Activated CD4-positive, CD25-positive, alpha-beta regulatory T cell treated with anti-CD3 and anti-CD28 coated beads, Interleukin-2, amount 50 U/mL, for 24 hours (primary cell): ENCODE measurements around the gene TXLNB.
"Not testable (repeated sequence)": the region's sequence is repeated elsewhere in the genome, so short reads cannot be mapped to it uniquely, and the experiment has no call there.

Source experiments
- ATAC-seq, 2 donors: fragments of 150-1000 bp; cut with Tn5 transposase; one replicate each; pipeline ENCODE4 v1.10.0; 2021; ENCODE audit warnings: mild to moderate bottlenecking in 1 of 2, moderate library complexity in 1 of 2

Gene TXLNB

DNA sequence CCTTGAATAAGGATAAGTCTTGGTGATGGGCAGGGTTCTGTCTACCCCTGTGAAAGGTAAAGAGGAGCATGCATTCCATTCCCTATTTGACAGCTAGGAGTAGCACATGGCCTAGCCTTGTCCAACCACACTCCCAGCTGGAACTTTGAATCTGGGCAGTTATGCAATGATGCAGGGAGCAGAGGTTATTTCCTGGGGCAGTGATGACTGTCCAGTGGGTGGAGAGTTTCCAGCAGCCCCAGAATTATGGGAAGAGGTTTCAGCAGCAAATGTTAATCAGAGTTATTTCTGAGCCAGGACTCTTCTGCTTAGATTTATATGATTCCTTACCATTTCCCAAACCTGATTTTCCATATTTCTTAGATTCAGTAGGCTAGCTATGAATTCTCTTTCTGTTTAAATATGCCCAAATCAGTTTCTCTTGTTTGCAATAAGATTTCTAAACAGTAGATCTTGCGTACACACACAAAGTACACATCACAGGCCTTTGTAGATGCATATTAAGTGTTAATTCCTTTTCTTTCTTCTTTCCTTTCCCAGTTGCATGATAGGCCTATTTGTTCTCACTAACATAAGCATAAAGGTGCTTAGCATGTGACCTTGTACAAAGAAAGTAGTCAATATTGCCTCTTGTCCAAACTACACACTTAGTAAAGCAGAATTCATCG is 17.3 kb upstream of the TXLNB start:
- no peak for ATAC-seq

DNA sequence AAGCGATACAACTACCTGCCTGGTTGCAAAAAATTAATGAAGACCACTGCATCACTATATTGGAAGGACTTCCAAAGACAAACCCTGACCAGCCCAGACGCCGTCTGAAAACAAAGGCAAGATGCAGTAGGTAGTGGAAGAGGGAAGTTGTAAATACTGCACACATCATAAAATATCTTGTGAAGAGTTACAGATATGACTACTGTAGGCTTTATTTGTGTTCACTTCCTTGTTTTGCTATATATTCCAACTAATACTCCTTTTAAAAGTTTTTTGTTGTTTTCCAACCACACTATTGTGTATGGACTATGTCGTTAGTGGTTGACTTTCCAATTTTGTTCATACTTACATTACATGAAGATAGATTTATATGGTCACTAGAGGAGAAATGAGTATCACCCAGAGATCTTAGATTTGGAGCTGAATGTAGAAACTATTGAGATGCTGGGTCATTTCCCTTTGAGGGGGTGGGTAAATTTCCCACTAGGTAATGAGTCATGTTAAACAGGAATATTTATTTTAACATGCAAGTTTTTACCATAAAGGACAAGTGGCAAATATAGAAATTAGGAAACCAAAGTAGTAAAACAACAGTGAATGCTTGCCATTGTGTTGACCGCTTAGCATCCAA is 16.6 kb upstream of the TXLNB start:
- ATAC-seq: no peak

DNA sequence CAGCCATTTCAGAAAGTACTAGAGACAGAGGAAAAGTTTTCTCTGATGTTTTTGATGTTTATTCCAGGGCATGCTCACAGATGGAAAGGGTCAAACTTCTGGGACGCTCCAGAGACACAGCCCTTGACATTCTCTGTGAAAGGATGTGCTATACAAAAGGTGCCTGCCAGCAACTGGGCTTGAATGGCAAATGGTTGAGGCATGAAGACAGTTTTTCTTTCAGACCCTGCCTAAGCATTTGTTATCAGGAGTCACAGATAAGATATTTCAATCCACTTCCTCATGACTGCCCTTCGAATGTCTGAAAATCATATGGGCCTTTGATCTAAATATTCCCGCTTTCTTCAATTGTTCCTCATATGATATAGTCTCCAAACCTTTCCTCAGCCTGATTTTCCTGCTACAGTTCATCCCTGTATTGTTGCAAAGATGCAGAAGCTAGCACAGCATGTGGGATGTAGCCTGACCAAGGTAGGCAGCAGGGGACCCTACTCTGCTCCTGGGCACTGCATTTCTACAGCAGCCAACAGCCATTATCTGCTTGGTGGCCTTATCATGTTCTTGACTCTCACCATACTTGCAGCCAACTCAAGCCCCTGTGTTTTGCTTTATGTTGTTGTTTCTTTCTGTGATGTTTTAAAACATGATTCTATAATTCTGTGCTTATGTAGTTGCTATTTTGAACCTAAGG is 14.6 kb upstream of the TXLNB start:
- no peak for ATAC-seq

DNA sequence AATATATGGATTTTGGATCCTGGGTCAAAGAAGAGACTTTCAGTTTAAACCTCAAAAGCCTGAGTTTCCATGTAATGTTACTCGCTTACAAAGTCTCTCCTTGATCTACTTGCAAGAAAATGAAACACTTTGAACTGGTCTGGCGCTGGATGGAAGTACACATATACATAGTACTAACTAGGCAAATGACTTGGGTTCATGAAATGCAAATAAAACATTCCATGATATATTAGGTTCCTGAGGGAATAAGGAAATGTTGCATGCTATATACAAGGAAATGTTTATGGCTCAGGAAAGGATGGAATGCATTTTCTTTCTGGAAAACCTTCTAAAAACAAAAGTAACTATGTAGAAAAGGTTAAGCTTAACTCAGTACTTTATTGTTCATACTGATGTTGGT is 11.4 kb upstream of the TXLNB start:
- ATAC-seq: no peak

DNA sequence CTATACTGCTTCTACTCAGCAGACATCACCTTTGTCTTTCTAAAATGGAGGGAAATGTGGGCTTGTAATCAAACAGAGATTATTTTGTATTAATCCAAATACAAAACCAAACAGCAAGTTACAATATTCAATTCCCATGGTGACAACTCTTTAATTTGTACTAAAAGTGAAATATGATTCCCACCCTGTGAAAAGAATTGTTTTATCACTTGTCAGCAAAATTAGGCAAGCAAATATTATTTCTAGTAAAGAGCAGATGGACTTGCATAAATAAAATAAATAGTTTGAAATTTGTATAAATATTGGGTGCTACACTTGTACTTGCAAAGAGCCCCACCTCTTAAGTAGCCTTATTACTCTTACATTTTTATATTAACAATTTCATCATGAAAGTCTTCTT is 6.1 kb upstream of the TXLNB start:
- ATAC-seq: no peak

DNA sequence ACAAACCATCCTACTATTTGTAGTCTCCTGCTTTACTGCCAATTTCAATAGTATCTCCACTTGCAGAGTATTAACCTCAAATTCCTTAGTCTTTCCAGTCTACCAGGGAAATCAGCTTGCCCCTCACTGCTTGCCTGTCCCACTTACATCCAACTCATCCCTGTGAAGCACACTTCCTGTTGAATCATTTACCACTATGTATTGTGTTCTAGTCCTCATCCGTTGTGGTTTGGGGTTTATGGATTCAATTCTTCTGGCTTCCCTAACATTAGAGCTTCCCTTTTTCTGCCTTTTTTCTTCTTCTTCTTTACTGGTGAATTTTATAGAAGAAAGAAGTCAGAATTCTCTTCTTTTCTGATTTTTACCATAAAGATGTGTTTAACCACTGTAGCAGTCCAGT is 5.1 kb upstream of the TXLNB start:
- ATAC-seq: no peak

DNA sequence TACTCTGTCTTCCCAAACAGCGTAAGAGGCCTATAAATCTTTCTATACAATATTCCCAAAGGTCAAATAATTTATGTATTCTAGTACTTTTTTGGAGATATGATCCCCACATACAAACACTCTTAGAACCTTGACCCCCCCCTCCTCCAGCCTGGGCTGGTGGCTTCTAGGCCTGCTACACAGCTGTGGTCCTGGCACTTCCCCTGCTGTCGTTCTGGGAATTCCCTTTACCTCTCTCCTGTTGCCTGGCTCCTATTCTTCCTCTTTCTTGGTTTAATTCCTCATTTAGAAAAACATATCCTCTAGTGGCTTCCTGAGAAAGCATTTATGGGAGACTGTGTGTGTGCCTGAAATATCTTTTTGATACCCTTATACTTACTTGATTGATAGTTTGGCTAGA is 4.1 kb upstream of the TXLNB start:
- no peak for ATAC-seq

DNA sequence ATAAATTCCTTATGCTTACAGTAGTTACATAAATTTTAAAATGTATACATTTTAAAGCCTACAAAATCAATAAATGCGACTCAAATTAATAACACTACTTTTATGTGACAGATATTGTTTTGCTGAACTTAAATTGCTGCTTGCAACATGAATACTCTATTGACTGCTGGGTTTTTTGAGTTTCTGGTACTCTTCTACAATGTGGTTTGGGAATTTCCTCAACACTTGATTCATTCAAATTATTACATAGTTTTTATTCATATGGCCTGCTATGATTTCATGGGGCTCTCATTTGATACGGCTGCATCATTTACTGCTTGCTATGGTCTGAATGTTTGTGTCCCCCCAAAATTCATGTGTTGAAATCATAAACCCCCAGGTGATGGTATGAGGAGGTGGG is 2.3 kb upstream of the TXLNB start:
- no peak for ATAC-seq

DNA sequence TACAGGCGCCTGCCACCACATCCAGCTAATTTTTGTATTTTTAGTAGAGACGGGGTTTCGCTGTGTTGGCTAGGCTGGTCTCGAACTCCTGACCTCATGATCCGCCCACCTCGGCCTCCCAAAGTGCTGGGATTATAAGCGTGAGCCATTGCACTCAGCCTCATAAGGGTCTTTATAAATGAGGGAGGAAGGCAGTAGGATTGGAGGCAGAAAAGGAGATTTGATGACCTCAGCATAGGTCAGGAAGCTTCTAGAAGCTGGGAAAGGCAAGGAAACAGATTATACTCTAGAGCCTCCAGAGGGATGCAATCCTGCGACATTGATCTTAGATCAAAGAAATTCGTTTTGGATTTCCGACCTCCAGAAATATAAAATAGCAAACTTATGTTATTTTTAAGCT is 1.4 kb upstream of the TXLNB start:
- not testable (repeated sequence) for ATAC-seq

DNA sequence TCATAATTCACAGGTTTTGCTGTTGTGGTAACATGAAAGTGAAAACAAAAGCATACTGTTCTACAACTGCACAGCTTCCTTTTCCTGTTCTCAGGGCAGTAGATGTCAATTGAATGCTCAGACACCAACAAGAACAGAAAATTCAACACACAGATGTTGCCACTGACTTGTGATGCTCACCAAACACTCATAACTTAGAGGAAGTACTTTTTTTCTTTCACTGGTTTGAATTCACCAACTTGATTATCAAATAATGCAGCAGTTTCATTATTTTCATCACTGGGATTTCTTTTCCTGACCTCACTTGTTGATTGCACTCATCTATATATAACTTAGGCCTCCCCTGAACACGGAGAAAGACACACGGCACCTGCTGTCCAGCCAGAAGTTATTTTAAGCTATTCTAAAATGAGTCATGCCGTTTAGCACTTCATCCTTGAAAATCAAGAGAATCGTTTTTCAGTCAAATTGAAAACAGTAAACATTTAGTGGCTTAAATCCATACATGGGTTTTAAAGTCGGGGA is 949 bp downstream of the TXLNB start:
- ATAC-seq: peak; percentile 45 to 69

DNA sequence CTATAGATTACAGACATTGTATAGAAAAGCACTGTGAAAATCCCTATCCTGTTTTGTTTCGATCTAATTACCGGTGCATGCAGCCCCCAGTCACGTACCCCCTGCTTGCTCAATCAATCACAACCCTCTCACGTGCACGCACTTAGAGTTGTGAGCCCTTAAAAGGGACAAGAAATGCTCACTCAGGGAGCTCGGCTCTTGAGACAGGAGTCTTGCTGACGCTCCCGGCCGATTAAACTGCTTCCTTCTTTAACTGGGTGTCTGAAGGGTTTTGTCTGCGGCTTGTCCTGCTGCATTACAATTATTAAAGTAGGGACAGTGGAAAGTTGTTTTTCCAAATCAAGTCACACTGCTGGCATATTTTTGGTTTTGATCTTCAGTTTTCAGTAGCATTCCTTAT is 2.6 kb downstream of the TXLNB start:
- ATAC-seq: no peak

DNA sequence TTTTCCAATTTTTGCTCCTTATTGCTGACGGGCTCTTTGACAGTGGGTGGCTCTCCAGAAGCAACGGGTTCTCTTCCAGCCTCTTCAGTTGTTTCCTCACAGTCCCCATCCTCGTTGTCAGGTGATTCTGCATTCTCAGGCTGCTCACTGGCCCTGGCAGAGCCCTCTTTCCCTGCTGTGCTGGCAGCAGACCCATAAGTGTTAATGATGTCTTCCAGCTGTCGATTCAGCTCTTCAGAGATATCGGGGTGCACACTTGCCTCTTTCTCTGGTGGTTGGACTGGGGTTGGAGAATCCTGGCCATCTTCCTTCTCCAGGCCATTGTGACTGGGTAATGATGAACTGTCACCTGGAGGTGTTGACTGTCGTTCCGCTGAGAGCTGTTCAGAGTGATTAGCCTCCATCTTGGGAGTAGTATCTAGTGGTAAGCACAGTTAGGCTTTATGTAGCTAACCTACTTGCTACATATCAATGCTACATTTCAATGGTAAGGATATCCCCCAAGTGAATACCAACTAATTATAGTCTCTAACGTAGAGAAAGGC is 3.2 kb downstream of the TXLNB start:
- ATAC-seq: no peak

DNA sequence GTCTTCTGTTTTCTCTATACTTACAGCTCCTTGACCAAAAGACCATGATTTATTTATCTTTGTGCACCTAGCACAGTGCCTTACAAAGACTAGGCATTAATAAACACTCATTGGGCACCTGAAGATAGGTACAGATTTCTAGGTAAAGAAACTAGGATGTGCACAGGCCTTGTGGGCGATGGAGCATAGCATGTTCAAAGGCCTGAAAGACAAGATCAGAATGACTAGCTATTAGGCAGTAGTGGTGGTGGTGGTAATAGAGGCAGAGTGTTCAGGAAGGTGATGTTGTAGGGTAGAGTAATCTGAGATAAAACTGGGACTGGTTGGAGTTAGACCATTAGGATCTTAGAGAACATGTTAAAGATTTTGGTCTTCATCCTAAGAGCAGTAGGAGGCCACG is 3.9 kb downstream of the TXLNB start:
- ATAC-seq: no peak

DNA sequence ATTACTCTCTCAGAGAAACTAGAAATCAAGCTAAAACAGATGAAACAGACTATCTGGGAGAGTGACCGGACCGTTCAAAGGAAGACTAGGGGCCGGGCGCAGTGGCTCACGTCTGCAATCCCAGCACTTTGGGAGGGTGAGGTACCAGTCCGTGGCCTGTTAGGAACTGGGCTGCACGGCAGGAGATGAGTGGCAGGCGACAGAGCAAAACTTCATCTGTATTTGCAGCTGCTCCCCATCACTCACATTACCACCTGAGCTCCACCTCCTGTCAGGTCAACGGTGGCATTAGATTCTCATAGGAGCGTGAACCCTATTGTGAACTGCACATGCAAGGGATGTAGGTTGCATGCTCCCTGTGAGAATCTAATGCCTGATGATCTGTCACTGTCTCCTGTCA is 5.4 kb downstream of the TXLNB start:
- not testable (repeated sequence) for ATAC-seq

DNA sequence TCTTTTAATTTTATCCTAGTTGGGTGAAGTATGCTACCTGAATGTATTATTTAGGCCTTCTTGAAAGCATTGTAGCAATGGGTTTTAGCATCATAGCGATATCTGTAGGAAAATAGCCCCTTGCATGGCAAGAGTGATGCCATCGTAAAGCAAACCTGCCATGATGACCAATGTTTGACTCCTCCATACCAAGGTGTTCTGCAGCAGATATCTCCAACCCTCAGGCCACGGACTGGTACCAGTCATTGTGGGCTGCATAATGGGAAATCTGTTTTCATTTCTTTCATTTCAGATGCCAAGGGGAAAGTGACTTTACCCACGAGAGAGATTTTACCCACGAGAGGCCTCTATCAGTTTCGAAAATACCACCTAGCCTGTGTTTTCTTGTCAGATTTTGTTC is 6.2 kb downstream of the TXLNB start:
- no peak for ATAC-seq

DNA sequence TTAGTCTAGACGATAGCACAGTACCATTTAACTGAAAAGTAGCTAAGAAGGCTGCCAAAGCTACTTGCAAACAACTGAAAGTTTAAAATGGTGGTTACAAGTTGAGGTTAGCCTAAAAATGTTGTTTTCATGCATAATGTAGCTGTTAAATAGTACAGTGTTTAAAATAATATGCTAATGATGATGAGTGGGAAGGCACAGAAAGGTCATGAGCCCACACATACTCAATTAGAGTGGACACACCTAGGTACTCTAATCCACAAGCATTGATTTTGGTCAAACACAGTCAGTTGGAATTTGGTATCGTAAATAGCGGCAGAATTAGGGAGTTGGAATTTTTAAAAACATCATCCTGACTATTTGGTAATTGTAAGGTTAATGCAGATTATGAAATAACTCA is 7.0 kb downstream of the TXLNB start:
- no peak for ATAC-seq

DNA sequence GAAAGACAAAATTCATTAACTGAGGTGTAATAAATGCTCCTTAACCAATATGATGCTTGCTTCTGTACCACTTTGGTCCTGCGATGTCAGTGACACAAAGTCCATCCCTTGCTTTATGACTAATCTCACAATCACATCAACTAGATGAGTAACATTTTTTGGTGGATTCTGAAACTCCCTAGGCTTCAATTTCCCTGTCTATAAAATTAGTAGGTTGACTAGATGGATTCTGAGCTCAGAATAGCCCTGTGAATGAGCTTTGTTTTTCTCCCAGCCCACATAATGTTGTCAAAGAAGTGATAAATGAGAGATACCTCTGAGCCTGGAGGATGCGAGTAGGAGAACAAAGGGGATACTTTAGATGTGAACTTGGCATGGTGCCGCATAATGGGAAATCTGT is 9.1 kb downstream of the TXLNB start:
- ATAC-seq: peak in 1 of 2 donors; percentile 24

DNA sequence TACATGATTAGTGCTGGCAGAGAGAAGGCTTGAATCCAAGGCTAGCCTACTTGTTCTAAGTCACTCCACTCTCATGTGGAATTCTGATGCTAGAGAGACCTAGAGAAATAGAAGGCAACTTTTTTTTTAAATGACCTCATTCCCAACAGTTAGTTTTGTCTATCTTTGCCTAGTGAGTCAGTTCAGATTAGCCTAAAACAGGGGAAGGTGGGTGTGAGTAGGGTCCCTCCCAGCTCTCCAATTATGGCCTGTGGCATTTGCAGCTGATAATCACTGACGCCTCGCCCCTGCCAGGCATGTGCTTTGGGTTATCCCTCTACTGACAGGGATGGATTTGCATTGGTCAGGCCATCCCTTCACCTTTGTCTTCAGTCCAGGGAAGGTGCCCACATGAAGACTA is 13.6 kb downstream of the TXLNB start:
- ATAC-seq: no peak

DNA sequence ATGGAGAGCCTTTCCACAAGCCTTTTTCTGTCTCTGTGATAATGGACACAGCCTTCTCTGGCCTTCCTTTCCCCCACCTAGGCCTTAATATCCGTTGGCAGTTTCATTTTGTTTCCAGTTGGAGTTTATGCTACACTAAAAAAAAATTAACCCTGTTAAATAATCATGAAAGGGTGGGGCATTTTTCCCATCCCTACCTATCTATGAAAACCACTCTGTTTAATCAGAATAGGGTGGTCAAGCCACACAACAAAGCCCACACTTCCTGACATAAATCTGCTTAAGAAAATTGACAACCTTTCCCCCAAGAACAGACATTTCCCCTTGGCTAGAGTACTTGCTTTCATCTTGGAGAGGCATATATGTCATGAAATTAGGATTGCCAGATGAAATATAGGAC is 14.2 kb downstream of the TXLNB start:
- ATAC-seq: no peak

DNA sequence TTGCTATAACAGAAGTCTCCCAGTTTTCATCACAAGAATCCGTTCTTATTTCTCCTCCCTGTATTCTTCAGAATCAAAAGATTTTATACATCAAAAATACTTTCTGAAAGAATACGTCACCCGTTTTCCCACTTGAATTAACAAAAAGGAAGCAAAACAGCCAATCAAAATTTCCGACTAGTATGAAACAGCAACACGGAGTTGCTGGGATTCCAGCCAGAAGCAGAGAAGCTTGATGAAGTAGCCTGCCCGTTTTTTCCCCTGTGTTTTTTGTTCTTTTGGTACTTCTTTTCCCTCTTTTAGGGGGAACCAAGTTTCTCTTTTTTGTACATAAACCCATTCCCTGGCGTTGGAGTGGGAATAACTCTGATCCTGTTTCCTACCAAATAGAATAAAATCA is 14.6 kb downstream of the TXLNB start:
- no peak for ATAC-seq

DNA sequence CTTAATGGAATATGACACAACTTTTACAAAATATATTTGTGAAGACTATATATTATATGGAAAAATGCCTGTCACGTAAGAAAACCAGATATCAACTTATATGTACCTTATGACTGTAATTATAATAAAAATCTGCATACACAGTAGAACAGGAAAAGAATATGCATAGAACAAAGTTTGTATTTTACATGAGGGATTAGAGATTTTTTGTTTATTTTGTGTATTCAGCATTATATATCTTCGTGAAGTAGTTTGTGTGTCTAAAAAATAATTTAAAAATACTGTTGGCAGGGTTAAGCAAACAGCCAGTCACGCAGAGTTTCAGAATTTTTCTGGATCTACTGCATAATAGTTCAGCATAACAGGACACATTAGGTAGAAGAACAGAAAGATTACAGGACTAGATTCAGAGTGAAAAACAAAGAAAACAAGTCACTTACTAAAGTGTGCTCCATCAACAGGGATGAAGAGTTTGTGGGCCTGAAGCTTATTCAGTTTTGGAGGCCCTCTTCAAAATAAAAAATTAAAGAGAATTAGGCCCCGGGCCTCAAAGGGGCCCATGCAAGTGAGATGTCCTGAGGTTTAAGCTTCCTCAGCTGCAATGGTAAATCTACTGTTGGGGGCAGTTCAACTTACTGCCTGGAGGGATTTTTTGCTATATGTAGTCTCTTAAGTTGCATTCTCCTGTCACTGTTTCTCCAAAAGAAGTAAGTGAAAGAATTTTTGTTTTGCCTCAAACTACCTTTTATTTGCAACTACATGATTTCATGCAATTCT is 16.3 kb downstream of the TXLNB start:
- ATAC-seq: no peak

DNA sequence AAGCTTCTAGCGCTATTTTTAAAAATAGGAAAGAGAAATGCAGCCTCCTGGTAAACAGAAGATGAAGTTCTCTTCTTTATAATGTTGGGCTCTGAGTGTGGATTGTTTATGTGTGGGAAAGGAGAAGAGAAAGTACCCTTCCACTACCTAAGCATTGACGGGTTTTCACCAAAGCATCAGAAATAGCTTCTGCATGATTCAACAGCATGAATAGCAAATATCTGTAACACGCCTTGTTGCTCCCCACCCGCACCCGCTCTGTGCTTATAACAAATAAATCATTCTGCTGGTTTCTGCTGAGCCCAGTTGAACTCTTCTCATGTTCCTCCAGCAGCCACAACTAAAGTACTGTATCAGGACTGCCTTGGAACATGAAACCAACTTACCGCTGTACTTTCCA is 20.7 kb downstream of the TXLNB start:
- peak; percentile 33 to 35 for ATAC-seq

DNA sequence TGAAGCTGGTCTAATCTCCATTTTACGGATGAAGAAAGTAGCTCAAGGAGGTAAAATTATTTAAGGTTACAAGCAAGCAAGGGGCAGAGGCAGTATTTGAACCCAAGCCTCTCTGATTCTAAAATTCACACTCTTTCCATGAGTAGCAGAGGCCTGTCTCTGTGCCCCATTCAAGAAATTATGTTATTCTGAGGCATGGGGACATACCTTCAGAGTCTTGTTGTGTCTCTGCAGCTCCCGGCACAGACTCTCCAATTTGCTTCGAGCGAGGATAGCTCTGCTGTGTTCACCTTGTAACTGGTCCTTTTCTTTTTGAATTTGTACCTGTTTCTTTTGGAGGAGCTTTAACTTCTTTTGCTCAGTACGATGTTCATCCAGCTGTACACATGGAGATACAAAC is 21.5 kb downstream of the TXLNB start:
- no peak for ATAC-seq
